ENCODE measurements around the gene CDH22. TPM values are rescaled to one million over a fixed set of nuclear protein-coding genes. Genes with fewer than 3 reads are reported as not detected.

Gene CDH22
- total RNA-seq, 1 donor, result not detected

Other genes starting within 250 kb of the CDH22 start
- 15.6 TPM for gene NCOA5, start 218.5 kb downstream of the CDH22 start, total RNA-seq
- gene CD40, start 190.2 kb downstream of the CDH22 start, total RNA-seq, result 10.2 TPM
- 59.9 TPM for gene ELMO2, start 98.1 kb upstream of the CDH22 start, total RNA-seq
- gene ZNF334, start 205.1 kb upstream of the CDH22 start, total RNA-seq, result 0.10 TPM
- not detected for gene OCSTAMP, start 242.2 kb upstream of the CDH22 start, total RNA-seq